ENCODE results near the gene SH3BP1.

Gene SH3BP1

GRCh38 chr22:37680191-37680851 lies 40.9 kb downstream of the SH3BP1 start:
- no peak for DNase-seq (ENCODE audit: low spot score)
- TF ChIP-seq CTCF (IDR thresholded peaks at IDR 0.05) = no peak
- H3K27ac ChIP-seq = peak overlapping the region in 1 of 2 donors; percentile 13
- no peak overlapping the region for H3K4me3 ChIP-seq

GRCh38 chr22:37681001-37681424 lies 41.5 kb downstream of the SH3BP1 start:
- H3K4me3 ChIP-seq = no peak overlapping the region
- H3K27ac ChIP-seq = peak overlapping the region in 1 of 2 donors; percentile 13
- TF ChIP-seq CTCF (IDR thresholded peaks at IDR 0.05) = no peak
- DNase-seq (ENCODE audit: low spot score) = no peak

GRCh38 chr22:37681556-37682049 lies 42.1 kb downstream of the SH3BP1 start:
- TF ChIP-seq CTCF (IDR thresholded peaks at IDR 0.05) = peak; percentile 93
- no peak for DNase-seq (ENCODE audit: low spot score)
- Histone ChIP-seq H3K4me3 (no peak overlapping the region), H3K27ac (peak overlapping the region in 1 of 2 donors; percentile 13)

GRCh38 chr22:37684803-37685615 lies 45.5 kb downstream of the SH3BP1 start:
- H3K4me3 ChIP-seq = no peak overlapping the region

GRCh38 chr22:37686002-37686982 lies 46.8 kb downstream of the SH3BP1 start, which contains the start of gene NOL12:
TSS of gene NOL12 (plus strand) at chr22:37686343. CDS start at chr22:37686393, 50 bp downstream.
- no peak for DNase-seq (ENCODE audit: low spot score)
- Histone ChIP-seq H3K27ac (peak within 1 kb of the TSS; percentile 39 to 91), H3K4me3 (peak within 1 kb of the TSS; percentile 81)
- no peak for TF ChIP-seq CTCF (IDR thresholded peaks at IDR 0.05)

More at GRCh38 chr22:37684803-37685615, 45.5 kb downstream of the SH3BP1 start:
- no peak for TF ChIP-seq CTCF (IDR thresholded peaks at IDR 0.05)
- H3K27ac ChIP-seq = no peak overlapping the region
- DNase-seq (ENCODE audit: low spot score) = no peak

- H3K4me3 ChIP-seq = no peak overlapping the region
- no peak for DNase-seq (ENCODE audit: low spot score)
- TF ChIP-seq CTCF (IDR thresholded peaks at IDR 0.05) = no peak
- no peak overlapping the region for H3K27ac ChIP-seq
Observed at GRCh38 chr22:37690407-37690806, 50.9 kb downstream of the SH3BP1 start.

All from coronary artery (tissue), 2 donors.